ENCODE measurements around the gene CRB3. TPM values are rescaled to one million over a fixed set of nuclear protein-coding genes. Genes with fewer than 3 reads are reported as not detected.

The CRB3 gene
- total RNA-seq, result not detected in 2 replicates

DNA sequence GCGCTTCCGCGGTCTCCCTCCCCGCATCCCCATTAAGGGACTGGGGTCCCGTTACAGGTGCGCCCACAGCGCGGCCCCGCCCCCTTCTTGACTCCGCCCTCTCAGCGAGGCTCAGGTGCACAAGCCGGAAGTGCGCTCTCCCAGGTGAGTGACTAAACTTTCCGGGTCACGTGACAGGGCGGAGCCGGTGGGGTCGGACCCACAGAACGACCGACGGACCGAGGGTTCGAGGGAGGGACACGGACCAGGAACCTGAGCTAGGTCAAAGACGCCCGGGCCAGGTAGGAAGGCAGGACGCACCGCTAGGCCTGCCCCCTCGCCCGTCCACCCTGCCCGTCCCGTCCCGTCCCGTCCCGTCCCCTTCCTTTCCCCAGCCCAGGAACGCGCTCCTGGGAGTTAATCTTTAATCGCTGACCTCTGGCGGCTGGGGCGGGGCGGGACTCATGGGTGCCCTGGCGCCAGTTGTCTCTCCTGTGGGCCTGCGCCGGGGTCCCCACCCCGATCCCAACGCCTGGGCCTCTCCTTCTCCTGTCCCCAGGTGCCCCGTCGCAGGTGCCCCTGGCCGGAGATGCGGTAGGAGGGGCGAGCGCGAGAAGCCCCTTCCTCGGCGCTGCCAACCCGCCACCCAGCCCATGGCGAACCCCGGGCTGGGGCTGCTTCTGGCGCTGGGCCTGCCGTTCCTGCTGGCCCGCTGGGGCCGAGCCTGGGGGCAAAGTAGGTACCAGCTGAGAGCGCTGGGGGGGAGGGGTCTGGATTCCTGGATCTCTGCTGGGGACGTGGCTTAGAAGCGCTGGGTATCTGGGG is at the start of gene CRB3:
CRB3 (plus strand) TSS at position 202 of the 804 bp plus-strand sequence; CDS start at position 633, 431 bp downstream.

DNA sequence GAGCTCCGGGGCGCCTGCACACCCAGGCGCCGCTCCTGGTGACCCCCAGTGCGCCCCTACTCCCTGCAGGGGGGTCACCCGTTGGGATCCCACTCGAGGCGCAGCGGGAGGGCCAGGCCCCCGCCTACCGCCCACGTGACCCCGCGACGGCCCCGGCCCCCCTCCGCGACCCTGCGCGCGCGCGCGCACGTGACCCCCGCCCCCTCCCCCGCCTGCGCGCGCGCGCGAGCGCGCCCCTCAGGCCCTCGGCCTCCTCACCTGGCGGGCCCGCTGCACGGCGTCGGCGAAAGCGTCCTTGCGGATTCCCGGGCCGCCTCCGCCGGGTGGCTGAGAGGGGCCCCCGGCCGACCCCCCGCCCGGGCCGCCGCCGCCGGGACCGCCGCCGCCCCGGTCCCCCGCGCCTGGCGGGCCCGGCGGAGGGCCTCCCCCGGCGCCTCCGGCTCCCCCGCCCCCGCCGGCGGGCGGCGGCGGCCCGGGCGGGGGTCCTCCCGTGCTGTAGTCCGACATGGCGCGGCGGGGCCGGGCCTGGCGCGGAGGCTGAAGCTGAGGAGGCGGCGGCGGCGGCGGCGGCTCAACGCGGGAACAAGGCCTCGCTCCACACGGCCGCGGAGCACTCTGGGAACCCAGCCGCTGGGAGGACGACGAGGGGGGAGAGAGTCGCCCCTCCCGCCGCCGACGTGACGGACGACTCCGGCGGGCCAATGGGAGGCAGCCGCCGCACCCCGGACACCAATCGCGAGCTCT is 39.7 kb upstream of the CRB3 start, which contains the start of gene KHSRP:
KHSRP (minus strand) TSS at position 617 of the 744 bp plus-strand sequence; CDS start at position 507, 110 bp downstream.

GRCh38 chr19:6433663-6434062 is 30.4 kb upstream of the CRB3 start, which contains the start of gene SLC25A41:
SLC25A41 (minus strand) TSS chr19:6433763; CDS start chr19:6433693, 70 bp downstream.

GRCh38 chr19:6459262-6460098 is 4.6 kb upstream of the CRB3 start, which contains the start of gene SLC25A23:
SLC25A23 (minus strand) TSS chr19:6459792; CDS start chr19:6459628, 164 bp downstream.

GRCh38 chr19:6481541-6482342 is 17.7 kb downstream of the CRB3 start, which contains the start of gene DENND1C:
DENND1C (minus strand) TSS chr19:6481787; CDS start chr19:6481695, 92 bp downstream.

DNA sequence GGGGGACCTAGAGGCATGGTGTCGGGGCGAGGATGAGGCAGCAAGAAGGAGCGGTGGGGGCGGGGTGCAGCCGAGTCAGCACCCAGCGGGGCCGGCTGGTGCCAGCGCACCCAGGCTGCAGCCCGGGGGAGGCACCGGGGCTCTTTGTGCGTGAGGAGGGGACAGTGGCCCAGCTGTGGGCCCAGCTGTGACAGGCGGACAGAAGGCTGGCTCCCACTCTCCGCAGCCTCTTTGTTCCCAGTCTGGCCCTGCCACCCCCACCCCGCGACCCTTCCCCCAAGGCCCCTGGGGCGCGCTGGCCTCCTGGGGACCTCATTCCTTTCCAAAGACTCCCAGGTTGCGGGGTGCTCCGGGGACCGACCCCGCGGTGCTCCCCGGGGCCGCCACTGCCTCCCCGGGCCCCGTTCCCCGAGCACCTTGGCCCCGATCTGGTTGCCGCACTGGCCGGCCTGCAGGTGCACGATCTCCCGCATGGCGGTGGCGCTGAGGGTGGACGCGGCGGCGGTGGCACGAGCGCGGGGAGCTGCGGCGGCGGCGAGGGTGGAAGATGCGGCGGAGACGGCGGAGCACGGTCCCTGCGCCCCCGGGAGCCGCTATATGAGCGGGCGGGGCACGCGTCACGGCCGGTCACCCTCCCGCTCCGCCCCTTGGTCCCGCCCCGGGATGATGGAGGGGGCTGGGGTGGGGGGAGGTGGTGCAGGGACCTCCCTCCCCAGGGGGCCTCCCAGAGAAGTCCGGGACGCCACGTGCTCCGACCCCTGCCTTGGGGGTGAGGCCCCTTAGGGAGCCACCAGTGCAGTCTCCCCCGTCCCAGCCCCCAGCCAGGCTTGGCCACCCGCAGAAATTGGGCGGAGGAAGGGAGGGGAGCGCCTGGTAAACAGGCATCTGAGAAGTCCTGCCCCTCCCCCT is 37.9 kb downstream of the CRB3 start, which contains the start of gene TUBB4A:
TUBB4A (minus strand) TSS at position 570 of the 909 bp plus-strand sequence; CDS start at position 473, 97 bp downstream.

Other genes starting within 250 kb of the CRB3 start
- 6.7 and 10.9 TPM in 2 replicates for gene MLLT1, start 184.3 kb upstream of the CRB3 start, total RNA-seq
- gene ACER1, start 130.7 kb upstream of the CRB3 start, total RNA-seq, result not detected in 2 replicates
- 52.4 and 58.2 TPM in 2 replicates for gene CLPP, start 102.7 kb upstream of the CRB3 start, total RNA-seq
- 23.5 and 59.1 TPM in 2 replicates for gene ALKBH7, start 91.5 kb upstream of the CRB3 start, total RNA-seq
- 1.2 and 1.7 TPM in 2 replicates for gene PSPN, start 88.3 kb upstream of the CRB3 start, total RNA-seq
- gene GTF2F1, start 71.1 kb upstream of the CRB3 start, total RNA-seq, result 49.2 and 58.7 TPM in 2 replicates
- 106 and 130 TPM in 2 replicates for gene KHSRP, start 39.5 kb upstream of the CRB3 start, total RNA-seq
- gene SLC25A41, start 30.5 kb upstream of the CRB3 start, total RNA-seq, result under 0.01 TPM in 1 of 2 replicates, not detected in the other
- gene SLC25A23, start 4.5 kb upstream of the CRB3 start, total RNA-seq, result 17.2 and 46.3 TPM in 2 replicates
- gene DENND1C, start 17.5 kb downstream of the CRB3 start, total RNA-seq, result not detected in 2 replicates
- gene TUBB4A, start 38.0 kb downstream of the CRB3 start, total RNA-seq, result not detected in 2 replicates
- gene TNFSF9, start 66.8 kb downstream of the CRB3 start, total RNA-seq, result under 0.01 and 1.3 TPM in 2 replicates
- not detected in 2 replicates for gene CD70, start 126.9 kb downstream of the CRB3 start, total RNA-seq
- 0.17 TPM in 1 of 2 replicates, not detected in the other for gene TNFSF14, start 205.9 kb downstream of the CRB3 start, total RNA-seq